GM18909 (cell line): ENCODE data around the gene CACNA1S.

Source experiments
- ATAC-seq: cut with Tn5 transposase; IDR thresholded peaks from one replicate; pipeline ENCODE4 v1.9.1; 2021; ENCODE audit warnings: mild to moderate bottlenecking; ENCODE audit not compliant: unreplicated experiment, poor library complexity

The CACNA1S gene

DNA sequence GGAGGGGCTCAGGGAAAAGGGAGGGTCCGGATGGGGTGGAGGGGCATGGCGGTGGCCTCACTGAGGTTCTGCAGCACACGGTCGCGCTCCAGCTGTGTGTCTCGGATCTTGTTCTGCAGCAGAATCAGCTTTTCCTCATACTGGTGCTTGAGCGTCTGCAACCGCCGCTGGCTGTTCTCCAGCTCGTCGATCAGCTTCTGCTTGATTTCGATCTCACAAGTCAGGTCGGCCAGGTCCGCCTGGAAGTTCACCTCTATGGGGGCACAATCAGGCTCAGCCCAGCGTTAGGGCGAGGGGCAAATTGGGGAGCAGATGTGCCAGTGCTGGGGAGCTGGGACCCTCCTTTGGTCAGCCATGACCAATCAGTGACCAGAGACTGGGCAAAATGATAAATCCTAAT lies 113.9 kb downstream of the CACNA1S start:
- ATAC-seq = no peak

DNA sequence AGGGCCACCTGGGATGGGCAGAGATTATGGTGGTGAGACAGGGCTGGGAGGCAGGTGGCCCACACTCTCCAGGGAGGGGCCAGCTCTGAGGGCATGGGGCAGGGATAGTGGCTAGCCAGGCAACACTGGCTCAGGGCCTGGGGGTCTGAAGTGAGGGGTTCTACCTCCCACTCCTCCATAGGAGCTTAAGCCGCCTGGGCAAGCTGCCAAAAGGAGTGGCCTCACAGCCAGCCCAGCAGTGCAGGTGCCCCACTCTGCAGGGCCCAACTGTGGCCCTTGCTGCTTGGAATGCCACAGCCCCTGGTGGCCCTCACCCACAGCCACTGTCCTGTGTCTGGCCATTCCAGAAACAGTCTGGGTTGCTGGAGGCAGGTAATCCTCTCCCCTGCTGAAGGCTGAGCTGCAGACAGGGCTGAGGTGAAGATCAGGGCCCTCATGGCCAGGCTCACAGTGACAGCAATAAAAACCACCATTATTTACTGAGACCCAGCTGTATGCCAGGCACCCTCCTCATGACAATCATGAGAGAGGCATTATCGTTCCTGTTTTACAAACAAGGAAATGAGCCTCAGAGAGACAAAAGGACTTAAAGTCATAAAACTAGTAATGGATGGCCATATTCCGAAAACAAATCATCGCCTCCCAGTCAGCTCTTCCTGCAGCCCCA lies 119.7 kb downstream of the CACNA1S start:
- no peak for ATAC-seq

DNA sequence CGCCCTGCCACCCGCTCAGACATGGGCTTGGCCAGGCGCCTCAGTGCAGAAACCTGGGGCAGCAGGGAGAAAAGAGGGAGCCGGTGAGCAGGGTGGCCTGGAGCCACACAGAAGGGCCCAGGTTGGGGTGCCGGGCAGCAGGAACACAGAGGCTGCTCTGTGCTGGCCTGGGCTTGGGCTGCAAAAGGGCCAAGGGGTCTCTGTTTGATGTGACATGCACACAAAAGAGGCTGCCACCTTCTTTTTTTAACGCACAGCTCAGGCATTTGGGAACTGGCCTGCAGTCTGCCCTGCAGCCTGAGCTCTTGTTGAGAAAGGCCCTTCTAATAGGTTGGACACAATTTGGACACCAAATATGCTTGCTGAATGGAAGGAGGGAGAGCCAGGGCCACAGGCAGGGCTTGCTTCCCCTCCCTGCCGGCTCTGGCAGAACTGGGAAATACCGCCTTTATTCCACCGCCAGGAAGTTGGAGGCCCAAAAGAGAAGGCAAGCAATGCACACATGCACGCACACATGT lies 121.1 kb downstream of the CACNA1S start:
- no peak for ATAC-seq

DNA sequence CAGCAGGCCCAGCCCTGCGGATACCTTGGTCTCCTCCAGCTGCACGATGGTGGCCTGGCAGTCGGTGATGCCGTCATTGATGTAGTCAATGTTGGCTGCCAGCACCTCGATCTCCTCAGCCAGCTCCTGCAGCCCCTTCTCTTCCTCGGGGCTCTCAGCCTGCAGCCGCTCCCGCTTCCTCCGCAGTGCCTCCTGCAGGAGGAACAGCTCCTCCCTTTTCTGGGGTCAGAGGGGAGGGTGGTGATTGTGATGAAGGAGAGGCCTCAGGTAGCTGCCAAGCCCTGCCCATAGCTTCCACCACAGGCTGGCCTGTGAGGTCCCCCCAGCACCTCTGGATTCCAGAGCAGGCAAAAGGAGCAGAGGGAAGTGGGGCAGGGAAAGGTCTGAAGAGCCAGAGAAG lies 122.1 kb downstream of the CACNA1S start:
- no peak for ATAC-seq
